Measurements from ENCODE around the gene SNX15. TPM values are rescaled to one million over a fixed set of nuclear protein-coding genes. Genes with fewer than 3 reads are reported as not detected.

Gene SNX15
- total RNA-seq, 1 donor from 2014 or later: 16.5 TPM

DNA sequence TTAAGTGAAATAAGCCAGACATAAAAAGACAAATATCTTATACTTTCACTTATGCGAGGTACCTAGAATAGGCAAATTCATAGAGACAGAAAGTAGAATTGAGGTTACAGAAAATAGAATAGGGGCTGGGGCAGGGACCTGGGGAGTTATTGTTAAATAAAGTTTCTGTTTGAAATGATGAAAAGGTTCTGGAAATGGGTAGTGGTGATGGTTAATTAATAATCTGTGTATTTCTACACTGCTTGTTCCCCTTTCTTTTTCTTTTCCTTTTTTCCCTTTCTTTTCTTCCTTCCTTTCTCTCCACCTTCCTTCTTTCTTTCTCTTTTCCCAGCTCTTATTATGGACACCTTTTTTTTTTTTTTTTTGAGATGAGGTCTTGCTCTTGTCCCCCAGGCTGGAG is 28.3 kb downstream of the SNX15 start:
- no peak for DNase-seq (ENCODE audit: low read depth)
- TF ChIP-seq, protein P1, sequence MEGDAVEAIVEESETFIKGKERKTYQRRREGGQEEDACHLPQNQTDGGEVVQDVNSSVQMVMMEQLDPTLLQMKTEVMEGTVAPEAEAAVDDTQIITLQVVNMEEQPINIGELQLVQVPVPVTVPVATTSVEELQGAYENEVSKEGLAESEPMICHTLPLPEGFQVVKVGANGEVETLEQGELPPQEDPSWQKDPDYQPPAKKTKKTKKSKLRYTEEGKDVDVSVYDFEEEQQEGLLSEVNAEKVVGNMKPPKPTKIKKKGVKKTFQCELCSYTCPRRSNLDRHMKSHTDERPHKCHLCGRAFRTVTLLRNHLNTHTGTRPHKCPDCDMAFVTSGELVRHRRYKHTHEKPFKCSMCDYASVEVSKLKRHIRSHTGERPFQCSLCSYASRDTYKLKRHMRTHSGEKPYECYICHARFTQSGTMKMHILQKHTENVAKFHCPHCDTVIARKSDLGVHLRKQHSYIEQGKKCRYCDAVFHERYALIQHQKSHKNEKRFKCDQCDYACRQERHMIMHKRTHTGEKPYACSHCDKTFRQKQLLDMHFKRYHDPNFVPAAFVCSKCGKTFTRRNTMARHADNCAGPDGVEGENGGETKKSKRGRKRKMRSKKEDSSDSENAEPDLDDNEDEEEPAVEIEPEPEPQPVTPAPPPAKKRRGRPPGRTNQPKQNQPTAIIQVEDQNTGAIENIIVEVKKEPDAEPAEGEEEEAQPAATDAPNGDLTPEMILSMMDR (conservative IDR thresholded peaks at IDR 0.05; ENCODE audit: low read depth, low read length): no peak
- no peak overlapping the region for H3K4me3 ChIP-seq (ENCODE audit: low read depth, low read length)

DNA sequence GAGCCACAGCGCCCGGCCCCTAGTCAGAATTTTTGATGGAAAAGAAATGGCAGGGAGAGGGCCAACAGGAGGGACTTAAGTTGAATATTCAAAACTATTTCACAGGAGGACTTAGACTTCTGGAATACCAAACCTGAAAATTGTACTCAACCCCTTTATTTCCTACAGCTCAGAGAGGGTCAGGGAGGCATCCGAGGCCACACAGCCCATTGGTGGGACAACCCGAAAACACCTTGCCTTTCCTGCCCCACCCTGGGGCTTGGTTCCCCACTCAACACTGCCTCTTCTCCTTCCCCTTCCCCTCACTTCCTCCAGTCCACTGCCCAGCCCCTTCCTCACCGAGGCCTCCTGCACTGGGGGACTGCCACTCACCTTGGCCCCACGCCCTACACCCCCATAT is 29.8 kb downstream of the SNX15 start:
- no peak for DNase-seq (ENCODE audit: low read depth)
- TF ChIP-seq, protein P1 (conservative IDR thresholded peaks at IDR 0.05; ENCODE audit: low read depth, low read length): no peak
- H3K4me3 ChIP-seq (ENCODE audit: low read depth, low read length): no peak overlapping the region

DNA sequence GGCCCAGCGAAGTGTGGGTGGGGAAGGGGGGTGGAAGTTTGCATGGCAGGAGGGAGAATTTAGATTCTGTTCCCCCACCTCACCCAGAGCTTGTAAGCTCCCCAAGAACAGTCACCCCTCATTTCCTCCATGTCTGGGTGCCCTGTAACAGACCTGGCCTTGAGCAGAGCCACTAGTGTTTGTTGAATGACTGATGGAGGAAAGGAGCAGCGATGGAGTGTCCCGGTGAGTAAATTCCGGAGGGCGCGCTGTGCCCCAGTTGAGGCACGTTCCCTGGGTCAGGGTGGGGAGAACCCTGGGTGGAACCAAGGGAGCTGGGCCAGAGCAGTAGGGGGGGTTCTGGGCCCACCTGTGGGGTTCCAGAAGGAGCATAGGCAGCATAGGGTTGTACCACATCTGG is 30.3 kb downstream of the SNX15 start:
- TF ChIP-seq, protein P1 (conservative IDR thresholded peaks at IDR 0.05; ENCODE audit: low read depth, low read length): no peak
- no peak overlapping the region for H3K4me3 ChIP-seq (ENCODE audit: low read depth, low read length)
- no peak for DNase-seq (ENCODE audit: low read depth)

DNA sequence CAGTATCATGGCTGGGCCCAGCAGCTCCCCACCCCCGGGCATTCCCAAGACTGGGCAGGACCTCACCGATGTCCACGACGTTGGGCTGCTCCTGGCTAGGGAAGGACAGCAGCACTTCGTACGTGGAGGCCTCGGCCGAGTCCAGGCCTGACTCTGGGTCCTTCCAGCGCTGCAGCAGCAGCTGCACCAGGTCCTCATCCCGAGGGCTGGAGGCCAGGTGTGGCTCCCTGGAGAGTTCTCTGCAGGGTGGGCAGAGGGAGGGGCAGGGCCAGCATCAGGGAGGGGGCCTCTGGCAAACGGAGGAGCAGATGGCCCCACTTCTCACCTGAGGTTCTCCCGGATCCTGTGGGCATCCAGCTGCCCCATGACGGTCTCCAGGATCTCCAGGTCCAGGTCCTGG is 30.8 kb downstream of the SNX15 start:
- DNase-seq (ENCODE audit: low read depth): no peak
- TF ChIP-seq, protein P1 (conservative IDR thresholded peaks at IDR 0.05; ENCODE audit: low read depth, low read length): no peak
- no peak overlapping the region for H3K4me3 ChIP-seq (ENCODE audit: low read depth, low read length)

DNA sequence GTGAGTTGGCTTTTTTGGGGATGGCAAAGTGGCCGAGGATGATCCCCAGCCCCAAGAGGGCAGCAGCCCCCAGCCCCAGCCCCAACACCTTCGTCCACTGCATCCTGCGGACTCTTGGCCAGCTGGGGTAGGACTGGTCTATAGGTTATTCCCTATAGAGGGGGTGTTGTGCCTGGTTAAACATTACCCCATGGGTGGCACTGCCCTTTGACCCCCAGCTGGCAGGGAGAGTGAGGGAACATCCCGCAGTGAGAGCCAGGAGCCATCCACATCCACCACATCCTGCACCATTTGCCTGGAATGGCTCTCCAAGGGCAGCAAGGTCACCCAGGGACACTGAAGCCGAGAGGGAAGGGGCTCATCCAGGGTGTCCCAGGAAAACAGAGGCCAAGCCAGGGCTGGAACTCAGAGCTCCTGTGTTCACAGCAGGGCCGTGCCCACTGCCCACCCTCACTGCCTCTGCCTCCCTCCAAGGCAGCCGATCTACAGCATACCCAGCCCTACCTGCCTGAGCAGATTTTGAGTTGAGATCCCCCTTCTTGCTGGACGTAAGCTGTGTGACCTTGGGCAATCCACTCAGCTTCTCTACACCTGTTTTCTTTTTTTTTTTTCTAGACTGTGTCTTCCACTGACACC is 31.3 kb downstream of the SNX15 start, which contains the start of gene NAALADL1:
Gene NAALADL1, minus strand, starts transcription at position 135 of the 636 bp plus-strand sequence. Its CDS starts 32 bp downstream, at position 103.
- DNase-seq (ENCODE audit: low read depth): no peak
- TF ChIP-seq, protein P1 (conservative IDR thresholded peaks at IDR 0.05; ENCODE audit: low read depth, low read length): no peak
- H3K4me3 ChIP-seq (ENCODE audit: low read depth, low read length): no peak within 1 kb of the TSS

DNA sequence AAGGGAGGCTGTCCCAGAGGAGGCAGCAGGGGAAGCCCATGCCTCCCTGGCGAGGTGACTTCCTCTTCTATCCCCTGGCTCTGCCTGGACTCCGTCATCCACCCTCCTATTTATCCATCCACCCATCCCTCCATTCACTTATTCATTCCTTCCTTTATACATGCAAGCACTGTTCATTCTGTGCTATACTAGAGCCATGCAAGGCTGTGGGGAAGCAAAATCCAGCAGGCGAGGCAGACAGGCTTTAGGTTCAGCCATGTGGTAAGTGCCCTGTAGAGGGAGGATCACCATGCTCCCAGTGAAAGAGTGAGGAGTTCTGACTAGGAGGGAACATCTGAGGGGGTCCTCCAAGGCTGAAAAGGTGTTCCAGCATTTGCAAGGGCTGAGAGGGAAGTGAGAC is 32.3 kb downstream of the SNX15 start:
- TF ChIP-seq, protein P1 (conservative IDR thresholded peaks at IDR 0.05; ENCODE audit: low read depth, low read length): no peak
- DNase-seq (ENCODE audit: low read depth): no peak
- H3K4me3 ChIP-seq (ENCODE audit: low read depth, low read length): no peak overlapping the region

Measured in epithelial cell of proximal tubule (primary cell).